HG03159 (cell line): ENCODE results near the gene TFR2.

ENCODE experiments used
- ATAC-seq: cut with Tn5 transposase; IDR thresholded peaks from one replicate; pipeline ENCODE4 v1.9.1; 2021; ENCODE audit warnings: mild to moderate bottlenecking, moderate library complexity; ENCODE audit not compliant: unreplicated experiment

Gene TFR2

GRCh38 chr7:100641463-100641859 lies at the start of gene TFR2:
TSS of gene TFR2 (minus strand) at chr7:100641552. CDS start at chr7:100641509, 43 bp downstream.
- no peak for ATAC-seq

GRCh38 chr7:100689230-100690135 lies 48.1 kb upstream of the TFR2 start:
- no peak for ATAC-seq

DNA sequence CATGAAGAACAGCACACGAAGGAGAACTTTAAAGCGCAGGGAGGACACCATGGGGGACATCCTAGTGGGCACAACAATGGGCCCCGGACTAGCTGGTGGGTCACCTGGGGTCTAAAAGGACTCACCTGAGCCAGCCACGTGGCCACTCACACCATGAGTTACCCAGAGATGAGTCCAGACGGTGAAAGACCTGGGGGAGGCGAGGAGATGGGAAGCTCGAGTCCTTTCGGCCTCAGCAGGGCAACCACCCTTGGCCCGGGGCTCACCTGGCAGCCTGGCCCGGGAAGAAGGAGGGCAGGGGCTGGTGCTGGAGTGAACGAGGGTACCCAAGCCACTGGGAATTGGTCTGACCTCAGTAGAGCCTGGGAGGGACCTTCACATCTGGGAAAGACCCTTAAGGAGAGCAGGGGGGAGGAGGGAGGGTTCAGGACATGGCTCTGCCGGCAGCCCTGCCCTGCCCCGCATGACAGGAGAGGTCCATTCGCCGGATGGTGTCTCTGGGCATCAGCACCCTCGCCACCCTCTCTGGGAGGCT lies 47.0 kb upstream of the TFR2 start:
- no peak for ATAC-seq

GRCh38 chr7:100687751-100688300 lies 46.5 kb upstream of the TFR2 start:
- ATAC-seq: no peak

DNA sequence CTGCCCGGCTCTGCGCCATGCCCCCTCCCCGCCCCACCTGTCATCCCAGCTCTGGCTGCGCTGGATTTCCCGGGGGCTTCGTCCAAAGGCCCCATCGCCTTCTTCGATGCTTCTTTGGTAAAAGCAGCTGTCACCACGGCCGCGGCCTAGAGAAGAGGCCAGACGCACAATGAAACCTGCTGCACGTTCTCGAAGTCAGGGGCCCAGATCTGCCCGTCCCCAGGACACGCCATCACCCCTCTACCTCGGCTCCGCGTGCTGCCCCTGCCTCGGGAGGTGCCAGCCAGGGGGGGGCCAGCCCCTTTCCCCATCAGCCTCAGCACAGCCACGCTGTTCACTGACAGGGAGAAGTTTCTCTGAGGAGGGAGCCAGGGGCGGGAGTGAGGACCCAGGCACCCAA lies 45.9 kb upstream of the TFR2 start:
- ATAC-seq: no peak

- no peak for ATAC-seq
Observed at GRCh38 chr7:100686822-100687211, 45.5 kb upstream of the TFR2 start.

DNA sequence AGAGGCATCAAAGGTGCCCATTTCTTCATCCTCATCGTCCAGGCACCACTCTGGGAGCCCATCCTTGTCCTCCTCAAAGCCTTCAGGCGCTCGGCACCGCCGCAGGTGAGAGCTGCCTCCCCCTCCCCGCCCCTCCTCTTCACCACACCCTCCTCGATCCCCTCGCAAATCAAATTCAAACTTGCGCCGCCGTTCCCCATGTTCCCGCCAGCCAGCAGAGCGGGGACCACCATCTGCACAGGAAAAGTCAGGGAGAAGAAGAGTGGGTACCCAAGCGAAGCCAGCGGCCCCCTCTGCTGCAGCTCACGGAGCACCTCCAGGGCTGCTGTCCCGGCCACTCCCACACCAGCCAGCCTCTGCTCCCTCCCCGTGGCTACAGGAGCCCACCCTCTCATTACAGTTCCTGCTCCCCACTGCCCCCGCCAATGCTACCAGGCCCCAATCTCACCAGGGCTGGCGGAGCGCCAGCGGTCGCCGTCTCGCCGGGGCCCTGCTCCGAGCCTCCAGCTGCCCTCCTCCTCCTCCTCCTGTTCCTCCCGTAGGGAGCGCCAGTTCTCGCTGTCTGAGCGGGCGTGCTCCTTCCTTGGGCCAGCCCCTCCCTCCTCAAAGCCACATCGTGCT lies 45.0 kb upstream of the TFR2 start:
- ATAC-seq: no peak

DNA sequence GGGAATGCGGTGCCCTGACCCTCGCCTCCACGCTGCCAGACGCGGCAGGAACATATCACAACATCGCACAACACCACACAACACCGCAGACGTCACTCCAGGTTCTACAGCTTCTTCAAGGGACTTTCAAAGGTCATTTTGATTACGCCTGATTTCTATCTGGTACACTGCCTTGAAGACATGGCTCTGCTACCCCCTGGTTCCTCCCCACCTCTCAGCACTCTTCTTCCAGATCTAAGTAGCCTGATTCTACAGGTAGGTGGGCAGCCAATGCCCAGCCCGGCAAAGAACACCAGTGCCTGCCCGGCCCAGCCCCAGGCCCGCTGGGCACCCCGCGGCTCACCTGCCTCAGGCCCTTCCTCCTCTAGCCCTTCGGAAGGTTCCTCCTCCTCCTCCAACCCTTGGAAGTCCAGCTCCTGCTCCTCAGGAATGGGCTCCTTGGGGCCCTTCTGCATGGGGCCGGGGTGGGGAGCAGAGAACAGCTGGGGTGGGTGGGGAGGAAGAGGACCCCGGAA lies 44.3 kb upstream of the TFR2 start:
- ATAC-seq: no peak

DNA sequence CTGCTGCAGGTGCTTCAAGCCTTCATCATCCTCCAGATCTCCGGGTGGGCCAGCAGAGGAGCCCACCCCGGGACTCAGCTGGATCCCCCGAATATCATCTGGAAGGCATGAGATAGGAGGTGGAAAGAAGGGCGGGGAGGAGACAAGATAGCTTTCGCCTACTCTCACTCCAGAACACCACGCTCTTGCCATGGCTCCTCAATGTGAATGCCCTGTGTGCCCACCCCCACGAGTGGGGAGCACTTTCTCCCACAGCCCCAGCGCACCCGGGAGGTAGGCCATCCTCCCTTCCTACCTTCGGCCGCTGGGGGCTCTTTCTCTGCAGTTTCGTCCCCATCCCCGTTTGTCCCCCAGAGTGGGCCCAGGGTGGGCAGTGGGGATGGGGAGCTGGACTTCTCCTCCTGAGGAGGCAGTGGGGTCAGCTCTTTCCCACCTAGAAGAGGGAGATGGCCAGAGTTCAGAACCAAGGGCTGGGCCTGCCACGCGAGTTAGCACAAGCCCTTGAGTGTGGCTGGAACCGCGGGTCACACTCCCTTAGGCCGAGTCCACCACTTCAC lies 43.8 kb upstream of the TFR2 start:
- ATAC-seq: no peak

GRCh38 chr7:100684534-100685042 lies 43.2 kb upstream of the TFR2 start:
- ATAC-seq: no peak

- no peak for ATAC-seq
Observed at GRCh38 chr7:100683659-100684533, 42.5 kb upstream of the TFR2 start.

DNA sequence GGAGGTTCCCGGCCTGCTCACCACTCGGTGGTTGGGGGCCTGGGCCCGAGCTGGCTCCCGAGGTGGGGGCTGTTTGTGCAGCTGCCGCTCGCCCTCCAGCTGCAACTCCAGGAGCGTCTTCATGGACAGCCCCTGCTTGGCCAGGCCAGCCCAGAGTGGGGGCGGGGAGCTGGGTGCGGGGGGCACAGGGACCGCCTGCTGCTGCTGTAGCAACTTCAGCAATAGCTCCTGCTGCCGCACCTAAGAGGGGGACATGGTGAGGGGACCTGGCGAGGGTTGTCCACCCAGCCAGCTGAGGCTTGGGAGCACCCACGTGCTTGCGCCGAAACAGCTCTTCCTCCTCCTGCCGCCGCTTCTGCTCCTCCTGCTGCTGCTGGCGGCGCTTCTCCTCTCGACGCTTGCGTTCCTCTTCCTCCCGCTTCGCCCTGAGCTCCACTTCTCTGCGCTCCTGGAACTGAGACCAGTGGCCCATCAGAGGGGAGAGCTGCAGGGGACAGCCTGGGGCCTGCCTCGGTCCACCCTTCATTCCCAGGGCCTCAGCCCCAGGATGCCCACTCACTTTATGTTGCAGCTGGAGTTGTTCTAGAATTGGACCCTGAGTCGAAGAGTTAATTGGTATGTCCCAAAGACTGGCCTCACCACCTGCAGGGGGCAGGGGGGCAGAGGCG lies 41.8 kb upstream of the TFR2 start:
- no peak for ATAC-seq

DNA sequence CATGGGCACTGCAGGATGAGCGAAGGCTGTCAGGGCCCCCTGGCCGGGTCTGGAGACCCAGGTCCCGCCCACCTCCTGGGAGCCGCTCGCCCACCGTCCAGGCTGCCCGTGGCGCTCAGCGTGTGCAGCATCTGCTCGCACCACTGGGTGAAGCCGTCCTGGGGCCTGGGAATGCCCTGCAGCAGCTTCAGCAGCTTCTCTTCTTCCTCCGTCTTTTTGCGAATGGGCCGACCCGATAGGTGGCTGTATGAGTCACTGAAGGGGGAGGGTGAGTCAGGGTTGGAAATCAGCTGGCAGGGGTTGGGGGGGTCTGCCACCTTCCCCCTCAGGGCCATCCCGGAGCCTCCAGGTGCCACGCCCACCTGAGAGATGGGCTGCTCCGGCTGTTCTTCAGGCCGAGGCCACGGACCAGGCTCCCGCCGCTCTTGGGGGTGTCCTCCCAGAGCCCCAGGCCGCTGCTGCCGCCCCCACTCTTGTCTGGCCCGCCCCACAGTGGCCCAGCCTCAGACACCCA lies 40.9 kb upstream of the TFR2 start:
- ATAC-seq: no peak

DNA sequence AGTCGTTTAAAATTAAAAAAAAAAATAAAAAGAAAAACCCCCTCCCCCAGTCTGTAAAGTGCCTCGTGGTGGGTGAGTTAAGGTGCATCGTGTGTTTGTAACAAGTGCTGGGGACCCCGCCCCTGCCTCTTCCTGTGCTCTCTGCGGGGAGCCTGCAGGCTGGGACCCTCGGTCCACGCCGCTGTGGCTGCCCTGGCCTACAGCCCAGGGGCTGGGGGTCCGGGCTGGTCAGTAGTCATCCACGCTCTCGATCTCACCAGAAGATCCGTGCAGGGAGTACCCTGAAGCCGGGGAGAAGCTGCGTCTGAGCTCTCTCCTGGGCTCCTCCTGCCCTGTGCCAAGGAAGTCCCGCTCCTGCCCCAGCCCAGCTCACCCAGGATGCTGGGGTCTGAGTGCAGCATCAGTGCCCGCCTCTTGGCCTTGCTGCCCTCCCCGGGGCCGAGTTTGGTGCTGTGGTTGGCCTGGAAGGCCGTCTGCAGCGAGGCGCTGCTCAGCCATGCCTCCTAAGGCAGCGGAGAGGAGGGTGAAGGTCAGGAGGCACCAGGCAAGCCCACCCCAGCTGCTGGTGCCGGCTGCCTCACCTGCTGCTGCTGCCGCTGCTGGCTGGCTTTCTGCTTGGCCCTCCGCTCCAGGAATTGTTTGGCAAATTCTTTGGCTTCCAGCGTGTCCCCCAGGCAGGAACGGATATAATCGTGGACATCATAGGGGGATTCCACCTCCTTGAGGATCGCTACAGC lies 40.3 kb upstream of the TFR2 start:
- no peak for ATAC-seq

- ATAC-seq: no peak
Observed at GRCh38 chr7:100680576-100681271, 39.4 kb upstream of the TFR2 start.

DNA sequence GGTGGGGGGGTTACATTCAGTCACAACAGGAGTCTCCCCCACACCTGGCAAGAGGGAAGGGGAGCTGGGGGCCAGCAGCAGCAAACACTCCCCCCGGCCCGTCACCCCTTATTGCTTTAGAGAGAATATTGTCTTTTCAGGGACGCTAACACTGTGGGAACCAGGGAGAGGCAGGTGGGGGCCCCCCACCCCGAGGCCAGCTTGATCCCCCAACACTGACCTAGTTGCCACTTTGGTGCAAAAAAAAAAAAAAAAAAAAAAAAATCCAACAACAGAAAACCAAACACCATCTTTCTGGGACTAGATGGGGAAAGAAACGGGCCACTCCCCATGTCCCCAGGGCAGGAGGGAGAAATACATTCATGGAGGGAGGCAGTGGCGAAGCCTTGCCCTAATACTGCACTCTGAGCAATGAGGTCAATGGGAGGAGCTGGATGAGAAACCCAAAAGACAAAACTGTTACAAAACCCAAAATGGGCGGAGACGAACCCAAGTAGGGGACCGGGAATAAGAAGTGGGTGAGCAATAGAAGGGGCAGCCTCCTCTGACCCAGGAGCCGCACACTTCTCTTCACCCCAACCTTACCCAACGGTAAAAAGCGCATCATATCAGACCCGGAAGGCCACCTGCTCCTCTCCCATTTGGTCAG lies 38.7 kb upstream of the TFR2 start:
- ATAC-seq: no peak

DNA sequence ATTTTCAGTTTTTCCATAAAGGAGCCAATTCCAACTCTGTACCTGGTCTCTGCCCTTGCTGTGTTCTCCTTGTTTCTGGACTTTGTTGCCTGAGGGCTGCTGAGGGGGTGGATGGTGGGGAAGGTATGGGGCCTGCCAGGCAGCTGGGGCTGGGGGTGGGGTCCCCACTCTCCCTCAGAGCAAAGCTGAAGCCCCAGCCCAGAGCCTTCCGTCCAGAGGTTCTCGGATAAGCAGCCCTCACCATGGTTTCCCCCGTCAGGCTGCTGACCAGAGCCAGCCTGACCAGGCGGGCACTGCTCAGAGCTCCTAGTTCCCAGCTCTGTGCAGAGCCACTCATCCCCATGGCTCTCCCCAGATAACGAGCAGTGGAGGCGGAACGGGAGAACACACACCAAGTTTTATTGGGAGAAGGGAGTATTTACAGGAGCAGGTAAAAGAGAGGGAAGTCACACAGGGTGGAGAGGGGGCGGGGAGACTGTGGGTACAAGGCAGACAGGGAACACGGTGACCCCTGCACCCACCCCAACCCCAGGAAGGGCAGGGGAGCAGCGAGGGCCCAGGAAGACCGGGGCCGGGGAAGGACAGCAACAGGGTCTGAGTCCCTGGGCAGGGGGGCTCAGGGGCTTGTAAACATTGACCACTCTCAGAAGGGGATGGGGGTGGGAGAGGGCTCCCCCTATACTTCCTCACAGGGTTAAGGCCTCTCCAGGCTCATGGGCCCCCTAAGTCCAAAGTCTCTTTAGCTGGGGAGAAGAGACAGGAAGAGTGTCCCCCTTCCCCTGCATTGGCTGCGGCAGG lies 38.0 kb upstream of the TFR2 start:
- no peak for ATAC-seq
